ENCODE measurements around the gene ACOT8.
A peak's percentile ranks its signal among the peaks of the same experiment; 100 is the strongest.
"Not testable (repeated sequence)": the region's sequence is repeated elsewhere in the genome, so short reads cannot be mapped to it uniquely, and the experiment has no call there.

The ACOT8 gene

DNA sequence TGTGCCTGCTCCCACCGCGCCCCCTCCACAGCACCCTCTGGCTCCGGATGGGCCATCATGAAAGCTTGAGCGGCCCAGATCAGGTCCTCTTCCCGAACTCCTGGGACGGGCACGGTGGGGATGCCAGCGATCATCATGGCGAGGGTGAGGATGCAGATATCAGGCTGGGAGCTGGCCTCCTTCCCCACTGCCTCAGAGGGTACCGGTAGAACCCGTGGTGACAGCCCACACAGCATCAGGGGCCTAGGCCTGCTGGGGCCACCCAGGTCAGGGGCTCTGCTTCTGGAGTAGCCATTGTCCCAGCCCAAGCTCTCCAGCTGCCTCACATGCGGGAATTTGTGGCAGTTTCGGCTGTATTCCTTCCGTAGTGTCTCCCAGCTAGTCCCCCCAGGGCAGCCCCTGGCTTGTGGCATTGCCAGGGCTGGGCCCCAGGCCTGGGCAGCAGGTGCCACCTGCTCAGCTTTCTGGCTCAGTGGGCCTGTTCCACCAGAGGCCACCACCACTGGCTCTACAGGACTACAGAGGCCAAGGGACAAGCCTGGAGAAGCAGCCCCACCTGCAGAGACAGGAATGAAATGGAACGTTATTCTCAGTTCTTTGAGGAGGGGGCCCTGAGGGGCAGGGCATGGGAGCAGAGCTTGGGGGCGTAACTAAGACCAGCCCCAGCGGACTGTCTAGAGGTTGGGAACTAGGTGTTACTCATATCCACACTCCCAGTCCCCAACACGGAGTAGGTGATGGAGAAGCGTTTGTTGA, 29.6 kb upstream of the ACOT8 start:
- DNase-seq, result no peak

DNA sequence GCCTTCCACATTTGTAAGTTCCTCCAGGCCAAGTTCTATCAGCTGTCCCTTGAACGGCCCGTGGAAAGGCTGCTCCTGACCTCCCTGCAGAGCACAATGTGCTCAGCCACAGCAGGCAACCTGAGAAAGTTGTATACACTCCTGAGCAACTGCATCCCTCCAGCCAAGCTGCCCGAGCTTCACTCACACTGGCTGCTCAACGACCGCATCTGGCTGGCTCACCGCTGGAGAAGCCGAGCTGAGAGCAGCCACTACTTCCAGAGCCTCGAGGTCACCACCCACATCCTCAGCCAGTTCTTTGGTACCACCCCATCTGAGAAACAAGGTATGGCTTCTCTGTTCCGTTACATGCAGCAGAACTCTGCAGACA, 25.9 kb upstream of the ACOT8 start:
- no peak for DNase-seq

DNA sequence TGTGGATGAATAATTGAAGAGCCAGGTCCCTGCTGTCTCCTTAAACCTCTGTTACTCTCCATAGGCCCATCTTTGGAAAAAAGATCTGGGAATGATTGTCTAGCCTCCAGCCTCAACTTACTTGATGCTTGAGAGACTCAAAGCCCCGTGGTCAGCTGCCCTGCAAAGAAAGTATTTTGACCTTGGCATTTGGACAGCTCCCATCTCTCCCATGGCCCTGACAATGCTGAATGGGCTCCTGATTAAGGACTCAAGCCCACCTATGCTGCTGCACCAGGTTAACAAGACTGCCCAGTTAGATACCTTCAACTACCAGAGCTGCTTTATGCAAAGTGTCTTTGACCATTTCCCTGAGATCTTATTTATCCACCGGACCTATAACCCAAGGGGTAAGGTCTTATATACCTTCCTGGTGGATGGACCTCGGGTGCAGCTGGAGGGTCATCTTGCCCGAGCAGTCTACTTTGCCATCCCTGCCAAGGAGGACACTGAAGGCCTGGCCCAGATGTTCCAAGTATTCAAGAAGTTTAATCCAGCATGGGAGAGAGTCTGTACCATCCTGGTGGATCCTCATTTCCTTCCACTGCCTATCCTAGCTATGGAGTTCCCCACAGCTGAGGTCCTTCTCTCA, 25.4 kb upstream of the ACOT8 start:
- no peak for DNase-seq

DNA sequence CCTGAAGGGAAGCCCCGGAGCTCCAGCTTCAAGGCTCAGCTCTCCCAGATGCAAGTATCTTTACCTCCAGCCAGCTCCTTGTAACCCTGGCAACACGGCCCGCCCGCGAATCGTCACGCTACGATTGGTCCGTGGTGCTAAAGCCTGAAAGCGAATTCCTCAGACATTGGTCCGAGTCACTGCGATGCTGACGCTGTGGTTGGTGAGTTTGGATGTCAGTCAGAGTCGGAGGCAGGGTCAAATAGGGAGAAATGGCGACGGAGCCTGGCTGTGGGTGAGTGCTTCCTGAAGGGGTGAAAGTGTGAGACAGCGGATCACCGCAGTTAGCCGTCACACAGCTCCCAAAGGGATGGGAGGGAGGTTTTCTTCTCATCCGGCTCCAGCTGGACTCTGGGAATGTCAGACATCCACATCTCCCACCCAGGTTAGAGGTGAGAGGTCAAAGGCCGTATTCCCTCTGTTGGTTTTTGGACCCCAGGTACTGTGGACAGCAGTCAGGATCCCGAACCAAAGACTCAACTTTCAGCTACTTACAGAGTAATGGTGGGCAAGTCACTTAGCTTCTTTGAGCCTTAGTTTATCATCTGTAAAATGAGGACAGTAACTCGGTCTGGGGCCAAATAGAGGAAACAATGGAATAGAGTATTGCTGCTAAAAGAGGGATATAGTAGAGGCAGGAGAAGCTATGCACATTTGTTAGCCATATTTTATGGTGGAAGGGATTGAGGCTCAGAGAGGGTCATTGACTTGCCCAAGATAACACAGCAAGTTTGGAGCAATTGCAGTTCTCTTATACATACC, 24.0 kb upstream of the ACOT8 start, which contains the start of gene ZSWIM1:
ZSWIM1 (plus strand) TSS at position 240 of the 801 bp plus-strand sequence. CDS start 1,366 bp downstream, outside the sequence.
- peak; percentile 98 to 99 for DNase-seq

DNA sequence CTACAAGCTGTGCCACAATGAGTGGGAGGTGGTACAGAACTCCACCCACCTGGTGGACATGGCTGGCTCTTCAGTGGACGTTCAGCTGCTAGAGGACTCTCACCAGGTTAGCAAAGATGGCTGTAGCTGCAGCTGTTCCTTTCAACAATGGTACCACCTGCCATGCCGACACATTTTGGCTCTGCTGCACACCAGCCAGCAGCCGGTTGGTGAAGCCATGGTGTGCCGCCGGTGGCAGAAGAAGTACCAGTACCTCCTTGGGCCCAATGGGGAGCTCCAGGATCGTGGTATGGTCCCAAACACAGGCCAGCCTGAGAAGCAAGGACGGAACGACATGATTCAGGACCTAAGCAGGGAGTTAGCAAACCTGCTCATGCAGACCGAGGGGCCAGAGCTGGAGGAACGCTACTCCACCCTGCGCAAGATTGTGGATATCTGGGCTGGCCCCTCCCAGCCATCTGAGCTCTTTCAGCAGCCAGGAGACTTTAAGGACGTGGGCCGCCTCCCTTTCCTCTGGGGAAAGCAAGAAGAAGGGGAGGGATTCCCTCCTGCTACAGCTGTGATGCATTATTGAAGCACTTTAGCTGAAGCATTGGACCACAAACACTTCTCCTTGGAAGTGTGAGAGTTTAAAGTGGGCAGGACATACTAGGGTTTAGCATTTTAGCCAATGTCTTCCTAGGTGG, 21.0 kb upstream of the ACOT8 start:
- no peak for DNase-seq

DNA sequence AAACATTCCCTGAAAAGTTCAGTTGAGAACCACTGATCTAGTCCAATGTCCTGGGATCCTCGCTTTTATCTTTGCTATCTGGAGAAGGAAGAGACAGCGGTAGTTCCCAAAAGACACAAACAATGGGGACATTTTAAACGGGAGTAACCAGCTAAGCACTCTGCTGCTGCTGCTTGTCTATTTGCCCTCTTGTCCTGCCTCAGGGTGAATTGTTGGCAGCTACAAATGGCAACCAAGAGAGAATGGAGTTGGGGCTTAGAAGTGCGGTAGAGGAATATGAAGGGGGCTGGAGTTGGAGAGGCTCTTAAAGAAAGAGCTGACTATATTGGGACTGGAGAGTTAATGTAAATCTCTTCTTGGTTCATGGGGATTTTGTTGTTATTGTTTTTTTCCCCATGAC, 17.4 kb upstream of the ACOT8 start:
- DNase-seq, result no peak

DNA sequence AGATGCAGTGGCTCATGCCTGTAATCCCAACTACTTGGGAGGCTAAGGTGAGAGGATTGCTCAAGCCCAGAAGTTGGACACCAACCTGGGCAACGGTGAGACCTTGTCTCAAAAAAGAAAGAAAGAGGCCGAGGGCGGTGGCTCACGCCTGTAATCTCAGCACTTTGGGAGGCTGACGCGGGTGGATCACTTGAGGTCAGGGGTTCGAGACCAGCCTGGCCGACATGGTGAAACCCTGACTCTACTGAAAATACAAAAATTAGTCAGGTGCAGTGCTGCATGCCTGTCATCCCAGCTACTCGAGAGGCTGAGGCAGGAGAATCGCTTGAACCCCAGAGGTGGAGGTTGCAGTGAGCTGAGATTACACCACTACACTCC, 16.9 kb upstream of the ACOT8 start:
- not testable (repeated sequence) for DNase-seq

DNA sequence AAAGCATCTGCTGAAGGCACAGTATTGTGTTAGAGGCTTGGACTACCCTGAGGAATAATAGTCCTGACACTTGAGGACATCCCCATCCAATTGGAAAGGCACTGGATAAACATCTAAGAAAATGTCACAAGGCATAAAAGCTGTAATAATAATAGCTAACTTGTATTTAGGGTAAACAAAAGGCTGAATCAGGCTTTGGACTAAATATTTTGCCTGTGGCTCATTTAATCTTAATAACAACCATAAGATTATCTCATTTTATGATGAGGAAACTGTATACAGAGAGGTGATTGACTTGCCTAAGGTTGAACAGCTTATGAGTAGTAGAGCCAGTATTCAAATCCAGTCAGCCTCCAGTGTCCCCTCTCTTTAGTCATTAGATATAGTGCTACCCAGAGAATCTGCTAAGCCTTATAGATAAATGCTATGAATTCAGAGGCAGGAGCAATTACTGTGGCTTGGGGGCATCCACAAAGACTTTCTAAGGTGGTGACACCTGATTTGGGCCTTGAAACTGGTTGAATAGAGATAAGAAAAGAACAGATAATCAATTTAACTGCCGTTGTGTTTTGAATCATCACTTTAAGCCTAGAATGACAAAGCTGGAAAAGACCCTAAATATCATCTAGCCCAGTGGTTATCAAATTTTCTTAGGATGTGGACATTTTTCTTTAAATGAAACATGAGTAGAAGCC, 16.4 kb upstream of the ACOT8 start:
- DNase-seq, result no peak

DNA sequence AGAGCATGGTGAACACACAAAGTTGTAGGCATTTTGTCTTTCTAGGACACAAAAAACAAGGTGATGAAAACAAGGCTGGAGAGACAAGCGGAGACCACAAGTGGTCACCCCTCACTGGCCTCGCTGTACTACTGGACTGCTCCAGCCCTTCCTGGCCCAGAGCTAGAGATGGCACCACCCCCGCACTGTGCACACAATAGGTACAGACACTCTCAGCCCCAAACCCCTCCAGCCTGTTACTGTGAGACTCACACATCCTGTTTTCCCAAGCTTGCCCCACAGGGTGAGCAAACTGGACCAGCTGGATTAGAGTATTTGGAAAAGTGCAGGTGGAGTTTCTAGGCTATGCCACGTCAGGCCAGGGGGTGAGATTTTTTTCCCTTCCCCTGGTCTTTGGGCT, 15.4 kb upstream of the ACOT8 start:
- DNase-seq, result no peak

DNA sequence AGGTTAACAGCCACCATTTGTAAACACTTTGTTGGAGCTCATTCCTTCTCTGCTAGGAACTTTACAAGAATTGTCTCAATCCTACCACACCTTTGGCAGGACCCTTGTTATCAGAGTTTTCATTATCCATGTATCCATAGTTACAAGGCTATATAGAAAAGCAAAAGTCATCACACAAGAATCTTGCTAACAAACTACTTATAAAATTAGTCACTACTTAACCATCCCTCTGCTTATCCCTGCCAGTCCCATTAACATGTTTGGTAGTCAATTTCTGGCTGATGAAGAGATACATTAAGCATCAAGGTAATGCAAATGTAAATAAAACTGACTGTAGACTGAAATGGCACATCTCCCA, 10.6 kb upstream of the ACOT8 start:
- no peak for DNase-seq

DNA sequence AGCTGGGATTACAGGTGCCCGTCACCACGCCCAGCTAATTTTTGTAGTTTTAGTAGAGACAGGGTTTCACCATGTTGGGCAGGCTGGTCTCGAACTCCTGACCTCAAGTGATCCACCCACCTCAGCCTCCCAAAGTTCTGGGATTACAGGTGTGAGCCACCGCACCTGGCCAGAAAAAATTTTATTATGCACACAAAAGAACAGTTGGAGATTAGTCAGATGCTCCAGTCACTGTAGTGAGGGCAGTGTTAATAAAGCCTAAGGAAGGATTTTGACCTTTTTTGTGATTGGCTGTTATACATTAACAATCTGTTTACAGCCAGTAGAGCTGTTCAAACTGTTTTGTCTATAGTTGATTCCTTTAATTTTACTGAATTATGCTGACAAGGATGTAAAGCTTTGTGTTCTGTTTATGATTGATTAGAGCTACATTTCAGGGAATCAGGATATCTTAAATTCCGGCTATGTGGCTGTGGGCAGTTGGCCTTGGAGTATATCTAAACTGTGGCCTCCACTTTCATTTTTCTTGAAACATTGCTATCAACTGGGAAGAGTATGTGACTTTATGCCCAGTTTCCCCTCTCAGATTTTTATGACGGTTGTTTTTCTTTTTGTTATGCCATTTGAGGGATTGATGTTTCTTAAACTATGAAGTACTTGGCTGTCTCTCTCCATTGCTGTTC, 10.1 kb upstream of the ACOT8 start:
- DNase-seq, result no peak

DNA sequence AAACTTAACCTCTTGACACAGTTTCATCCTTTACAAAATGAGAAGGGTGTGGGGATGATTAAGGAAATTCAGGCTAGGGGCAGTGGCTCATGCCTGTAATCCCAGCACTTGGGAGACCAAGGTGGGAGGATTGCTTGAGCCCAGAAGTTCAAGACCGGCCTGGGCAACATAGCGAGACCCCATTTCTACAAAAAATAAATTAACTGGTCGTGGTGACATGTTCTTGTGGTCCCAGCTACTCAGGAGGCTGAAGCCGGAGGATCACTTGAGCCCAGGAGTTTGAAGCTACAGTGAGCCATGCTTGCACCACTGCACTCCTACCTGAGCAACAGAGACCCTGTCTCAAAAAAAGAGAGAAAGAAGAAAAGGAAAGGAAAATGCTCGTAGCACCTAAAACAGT, 9.3 kb upstream of the ACOT8 start:
- DNase-seq, result no peak

DNA sequence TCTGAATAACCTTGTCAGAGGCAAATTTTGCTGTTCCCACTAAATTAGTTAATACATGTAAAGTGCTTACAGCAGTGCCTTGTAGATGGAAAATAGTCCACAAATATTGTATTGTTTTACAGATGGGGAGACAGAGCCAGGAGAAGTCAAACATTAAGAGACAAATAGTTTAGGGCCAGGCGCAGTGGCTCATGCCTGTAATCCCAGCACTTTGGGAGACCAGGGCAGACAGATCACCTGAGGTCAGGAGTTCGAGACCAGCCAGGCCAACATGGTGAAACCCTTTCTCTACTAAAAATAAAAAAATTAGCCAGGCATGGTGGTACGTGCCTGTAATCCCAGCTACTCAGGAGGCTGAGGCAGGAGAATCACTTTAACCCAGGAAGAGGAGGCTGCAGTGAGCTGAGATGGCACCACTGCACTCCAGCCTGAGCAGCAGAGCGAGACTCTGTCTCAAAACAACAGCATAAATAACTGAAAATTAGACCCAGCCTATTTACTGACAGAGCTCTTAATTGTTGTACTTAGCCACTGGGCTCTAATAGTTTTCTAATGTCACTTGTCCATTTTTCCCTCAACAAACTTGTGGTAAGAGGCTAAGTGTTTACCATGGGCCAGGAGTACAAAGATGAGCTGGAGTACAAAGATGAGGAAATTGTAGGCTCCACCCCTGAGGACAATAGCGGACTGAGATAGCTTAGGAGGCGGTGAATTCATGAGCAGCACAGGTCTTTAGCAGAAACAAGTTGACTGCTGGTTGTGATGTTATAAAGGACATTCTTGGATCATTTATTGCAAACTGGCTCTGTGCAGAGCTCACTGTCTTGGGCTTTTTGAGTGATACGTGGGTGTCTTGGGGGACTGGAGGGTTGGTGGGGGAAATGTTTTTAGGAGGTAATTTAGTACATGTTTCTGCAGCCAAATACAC, 6.6 kb upstream of the ACOT8 start:
- DNase-seq, result peak; percentile 21 to 30

DNA sequence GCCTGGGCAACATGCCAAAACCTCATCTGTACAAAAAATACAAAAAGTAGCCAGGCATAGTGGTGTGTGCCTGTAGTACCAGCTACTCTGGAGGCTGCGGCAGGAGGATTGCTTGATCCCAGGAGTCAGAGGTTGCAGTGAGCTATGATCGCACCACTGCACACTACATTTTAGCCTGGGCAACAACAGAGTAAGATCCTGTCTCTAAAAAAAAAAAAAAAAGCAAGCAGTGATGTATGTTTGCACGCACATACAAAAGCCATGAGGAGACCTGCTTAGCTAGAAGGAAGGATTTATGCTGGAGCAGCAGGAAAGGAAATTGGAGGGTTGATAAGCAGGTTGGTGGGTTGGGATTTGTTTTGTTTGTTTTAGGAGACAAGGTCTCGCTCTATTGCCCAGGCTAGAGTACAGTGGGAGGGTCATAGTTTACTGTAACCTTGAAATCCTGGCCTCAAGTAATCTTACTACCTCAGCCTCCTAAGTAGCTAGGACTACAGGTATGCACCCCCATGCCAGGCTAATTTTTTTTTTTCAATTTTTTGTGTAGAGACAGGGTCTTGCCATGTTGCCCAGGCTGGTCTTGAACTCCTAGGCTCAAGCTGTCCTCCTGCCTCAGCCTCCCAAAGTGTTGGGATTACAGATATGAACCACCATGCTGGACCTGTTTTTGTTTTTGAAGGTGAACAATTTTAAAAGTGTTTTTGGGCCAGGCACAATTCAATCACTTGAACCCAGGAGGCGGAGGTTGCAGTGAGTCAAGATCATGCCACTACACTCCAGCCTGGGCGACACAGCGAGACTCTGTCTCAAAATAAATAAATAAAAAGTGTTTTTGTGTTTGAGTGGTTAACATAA, 4.3 kb upstream of the ACOT8 start:
- peak; percentile 25 to 45 for DNase-seq

DNA sequence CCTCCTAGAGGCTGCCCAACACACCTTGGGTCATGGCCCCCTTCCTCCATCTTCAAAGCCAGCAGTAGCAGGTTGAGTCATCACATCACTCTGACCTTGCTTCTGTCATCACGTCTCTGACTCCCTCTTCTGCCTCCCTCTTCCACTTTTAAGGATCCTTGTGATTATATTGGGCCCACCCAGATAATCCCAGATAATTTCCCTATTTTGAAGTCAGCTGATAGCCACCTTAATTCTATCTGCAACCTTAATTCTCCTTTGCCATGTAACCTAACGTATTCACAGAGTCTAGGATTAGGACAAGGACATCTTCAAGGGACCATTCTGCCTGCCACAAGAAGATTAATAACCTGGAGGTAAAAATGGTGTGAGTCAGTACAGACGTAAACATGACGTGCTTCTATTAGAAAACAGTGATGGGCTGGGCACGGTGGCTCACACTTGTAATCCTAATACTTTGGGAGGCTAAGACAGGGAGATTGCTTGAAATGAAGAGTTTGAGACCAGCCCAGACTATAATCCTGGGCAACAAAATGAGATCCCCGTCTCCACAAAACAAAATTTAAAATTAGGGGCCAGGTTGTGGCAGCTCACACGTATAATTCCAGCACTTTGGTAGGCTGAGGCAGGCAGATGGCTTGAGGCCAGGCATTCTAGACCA, 3.5 kb upstream of the ACOT8 start:
- DNase-seq, result no peak

DNA sequence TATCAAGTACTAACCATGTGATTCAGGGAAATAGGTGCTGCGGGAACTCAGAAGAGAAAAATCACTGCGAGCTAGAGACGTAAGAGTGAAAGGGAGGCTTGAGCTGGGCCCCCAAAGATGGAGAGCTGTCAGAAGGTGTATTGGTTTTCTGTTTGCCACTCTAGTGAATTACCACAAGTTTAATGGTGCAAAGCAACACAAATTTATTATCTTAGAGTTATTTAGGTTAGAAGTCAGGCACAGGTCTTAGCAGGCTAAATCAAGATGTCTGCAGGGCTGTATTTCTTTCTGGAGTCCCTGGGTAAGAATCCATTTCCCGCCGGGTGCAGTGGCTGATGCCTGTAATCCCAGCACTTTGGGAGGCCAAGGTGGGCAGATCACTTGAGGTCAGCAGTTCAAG, 2.7 kb upstream of the ACOT8 start:
- no peak for DNase-seq

DNA sequence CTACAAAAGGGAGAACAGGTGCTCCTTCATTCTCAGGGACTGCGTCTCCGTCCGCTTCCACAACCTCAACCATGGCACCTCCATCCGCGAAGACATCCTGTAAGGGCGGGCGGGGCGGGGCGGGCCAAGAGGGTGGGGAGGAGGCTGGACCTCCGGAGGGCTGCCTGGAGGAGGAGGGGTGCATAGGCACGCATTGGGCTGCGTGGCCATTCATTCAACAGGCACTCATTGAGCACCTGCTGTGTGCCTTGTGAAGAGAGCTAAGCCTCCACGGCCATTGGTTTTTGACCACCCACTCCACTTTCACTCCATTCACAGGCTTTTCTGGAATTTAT, 657 bp upstream of the ACOT8 start:
- DNase-seq, result peak; percentile 12 to 57

DNA sequence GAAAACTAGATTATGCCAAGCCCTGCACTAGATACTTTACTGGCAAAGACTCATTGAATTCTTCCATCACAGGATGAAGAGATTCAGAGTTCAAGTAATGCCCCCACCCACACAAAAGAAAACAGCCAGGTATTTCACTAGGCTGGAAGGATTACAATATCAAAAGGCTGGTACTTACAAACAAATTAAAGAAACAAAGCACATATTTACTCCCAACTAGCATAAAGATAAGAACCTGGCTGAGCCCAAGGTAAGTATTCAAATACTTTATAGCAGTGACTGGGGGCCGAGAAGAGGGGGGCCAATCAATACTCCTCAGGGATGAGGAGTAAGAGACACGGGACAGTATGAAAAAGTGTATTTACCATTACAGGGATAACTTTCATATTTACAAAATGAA, 3.7 kb downstream of the ACOT8 start:
- no peak for DNase-seq

DNA sequence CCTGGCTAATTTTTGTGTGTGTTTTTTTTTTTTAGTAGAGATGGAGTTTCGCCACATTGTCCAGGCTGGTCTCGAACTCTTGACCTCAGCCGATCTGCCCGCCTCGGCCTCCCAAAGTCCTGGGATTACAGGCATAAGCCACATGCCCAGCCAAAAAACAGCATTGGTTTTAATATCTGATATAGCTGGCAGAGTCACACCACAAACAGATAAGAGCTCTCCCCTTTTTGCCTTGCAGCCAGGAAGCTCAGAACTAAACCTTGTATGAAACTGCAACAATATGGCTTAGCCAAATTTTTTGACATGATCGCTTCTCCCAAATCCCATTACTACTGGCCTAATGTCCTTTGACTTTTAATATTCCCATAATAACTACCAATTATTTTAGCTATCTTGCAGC, 4.9 kb downstream of the ACOT8 start:
- no peak for DNase-seq

DNA sequence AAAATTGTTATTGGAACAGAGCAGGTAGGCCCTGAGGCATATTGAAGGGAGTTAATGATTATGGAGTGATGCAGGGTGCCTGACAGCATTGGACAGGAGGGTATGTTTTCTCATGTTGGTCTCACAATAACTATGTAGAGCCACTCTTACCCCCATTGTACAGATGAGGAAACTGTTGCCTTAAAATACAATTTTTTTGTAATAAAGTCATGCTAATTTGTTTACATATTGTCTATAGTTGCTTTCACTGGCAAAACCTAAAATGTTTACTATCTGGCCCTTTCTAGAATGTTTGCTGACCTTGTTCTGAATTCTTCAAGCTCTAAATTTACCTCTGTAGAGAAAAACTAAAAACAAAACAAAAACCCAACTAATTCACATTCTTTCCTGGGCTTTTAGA, 5.7 kb downstream of the ACOT8 start:
- no peak for DNase-seq
